GM06990 (cell line): ENCODE measurements around the gene ADAM22.

Experiments used
- DNase-seq: peaks from one replicate; pipeline ENCODE4 v3.0.0-alpha.2; 2011; ENCODE audit not compliant: insufficient read length; ENCODE audit errors: extremely low read depth
- H3K27me3 ChIP-seq: replicated peaks from 2 replicates; pipeline ENCODE4 v1.6.0; 2011; ENCODE audit warnings: low read length; ENCODE audit not compliant: control insufficient read depth, insufficient read depth
- H3K36me3 ChIP-seq: 2 replicates; pipeline ENCODE4 v1.5.1; 2011; ENCODE audit warnings: low read length; ENCODE audit not compliant: control insufficient read depth, insufficient read depth
- H3K4me3 ChIP-seq: replicated peaks from 2 replicates; pipeline ENCODE4 v1.5.1; 2011; ENCODE audit warnings: low read depth, mild to moderate bottlenecking, control low read depth, low read length
- TF ChIP-seq, protein P1 (sequence below): IDR thresholded peaks from 2 replicates; pipeline ENCODE4 v1.5.1; 2011; ENCODE audit warnings: low read length, control low read depth, mild to moderate bottlenecking, inconsistent platforms; ENCODE audit not compliant: insufficient read depth, poor library complexity, severe bottlenecking

Gene ADAM22

DNA sequence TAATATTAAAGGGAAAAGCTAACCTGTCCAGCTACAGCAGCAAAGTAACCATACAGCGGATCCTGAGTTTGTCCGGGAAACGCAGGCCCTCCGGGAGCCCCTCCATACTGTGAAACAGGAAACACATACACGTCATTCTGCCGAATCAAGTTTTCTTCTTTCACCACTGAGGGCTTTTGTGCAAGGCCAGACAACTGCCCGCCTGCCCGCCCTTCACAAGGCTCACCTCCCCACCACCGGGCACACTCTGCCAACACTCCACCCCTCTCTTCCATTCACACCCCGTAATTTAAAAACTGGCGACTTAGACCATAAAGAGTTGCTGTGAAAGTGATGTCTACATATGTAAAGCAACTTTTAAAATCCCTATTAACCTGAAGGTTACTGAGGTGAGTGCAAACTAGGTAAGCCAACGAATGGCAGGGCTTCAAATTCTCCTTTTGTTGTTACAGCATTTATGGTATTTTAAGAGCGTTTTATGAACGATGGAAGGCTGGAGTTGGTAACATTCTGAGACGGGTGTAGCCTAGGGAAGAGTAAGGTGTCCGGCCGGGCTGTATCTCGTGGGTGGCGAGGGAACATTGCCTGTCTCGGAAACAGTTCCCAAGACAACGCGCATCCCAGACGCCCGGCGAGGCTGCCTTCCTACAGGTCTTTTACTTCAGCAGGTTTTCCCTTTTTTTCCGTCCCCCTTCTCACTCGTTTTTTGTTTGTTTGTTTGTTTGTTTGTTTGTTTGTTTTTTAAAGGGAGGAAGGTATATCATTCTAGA, 285.0 kb downstream of the ADAM22 start:
- TF ChIP-seq, protein P1, sequence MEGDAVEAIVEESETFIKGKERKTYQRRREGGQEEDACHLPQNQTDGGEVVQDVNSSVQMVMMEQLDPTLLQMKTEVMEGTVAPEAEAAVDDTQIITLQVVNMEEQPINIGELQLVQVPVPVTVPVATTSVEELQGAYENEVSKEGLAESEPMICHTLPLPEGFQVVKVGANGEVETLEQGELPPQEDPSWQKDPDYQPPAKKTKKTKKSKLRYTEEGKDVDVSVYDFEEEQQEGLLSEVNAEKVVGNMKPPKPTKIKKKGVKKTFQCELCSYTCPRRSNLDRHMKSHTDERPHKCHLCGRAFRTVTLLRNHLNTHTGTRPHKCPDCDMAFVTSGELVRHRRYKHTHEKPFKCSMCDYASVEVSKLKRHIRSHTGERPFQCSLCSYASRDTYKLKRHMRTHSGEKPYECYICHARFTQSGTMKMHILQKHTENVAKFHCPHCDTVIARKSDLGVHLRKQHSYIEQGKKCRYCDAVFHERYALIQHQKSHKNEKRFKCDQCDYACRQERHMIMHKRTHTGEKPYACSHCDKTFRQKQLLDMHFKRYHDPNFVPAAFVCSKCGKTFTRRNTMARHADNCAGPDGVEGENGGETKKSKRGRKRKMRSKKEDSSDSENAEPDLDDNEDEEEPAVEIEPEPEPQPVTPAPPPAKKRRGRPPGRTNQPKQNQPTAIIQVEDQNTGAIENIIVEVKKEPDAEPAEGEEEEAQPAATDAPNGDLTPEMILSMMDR, result no peak
- peak; percentile 62 for DNase-seq
- Histone ChIP-seq H3K27me3 (no peaks in the 10 kb centered on the region), H3K36me3 (peaks cover 9% of the 10 kb centered on the region), H3K4me3 (peak overlapping the region; percentile 94)

DNA sequence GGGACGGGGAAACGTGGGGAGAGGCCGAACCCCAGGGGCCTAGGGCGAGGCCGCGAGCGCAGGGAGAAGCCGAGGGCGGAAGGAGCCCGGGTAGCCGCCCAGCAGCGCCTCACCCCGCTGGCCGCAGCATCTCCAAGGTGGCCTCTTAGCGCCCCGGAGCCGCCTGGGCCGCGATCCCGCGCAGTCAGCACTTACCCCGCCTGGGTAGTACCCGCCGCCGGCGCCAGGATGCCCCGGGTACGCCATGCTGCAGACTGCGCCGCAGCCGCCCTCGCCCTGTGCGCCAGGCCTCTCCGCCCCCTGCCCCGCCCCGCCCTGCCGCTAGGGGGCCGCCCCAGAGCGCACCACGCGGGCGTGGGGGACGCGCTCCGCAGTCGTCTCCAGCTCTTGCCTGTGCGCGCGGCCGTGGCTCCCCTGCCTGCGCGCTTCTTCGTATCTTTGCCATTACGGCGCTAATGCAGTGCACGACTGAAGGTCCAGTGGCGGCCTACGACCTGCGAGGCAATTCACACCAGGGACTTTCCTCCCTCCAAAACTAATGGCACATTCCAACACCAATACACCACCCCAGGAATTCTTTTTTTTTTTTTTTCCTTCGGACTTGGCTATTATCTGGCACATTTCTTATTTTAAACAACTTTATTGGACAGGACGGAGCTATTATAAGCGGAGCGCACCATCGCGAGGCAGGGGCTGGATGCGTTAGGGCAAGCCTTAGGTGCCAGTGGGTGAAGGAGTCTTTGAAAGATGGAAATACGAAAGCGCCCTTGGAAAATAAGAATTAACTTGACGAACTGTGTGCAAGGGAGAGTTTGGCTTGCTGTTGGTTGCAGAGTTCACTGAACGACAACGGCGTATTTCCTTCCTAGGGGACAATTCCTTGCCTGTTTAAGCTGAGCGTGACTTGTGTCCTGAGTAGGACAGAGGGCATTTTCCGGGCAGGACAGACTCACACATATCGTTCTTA, 286.0 kb downstream of the ADAM22 start, which contains the start of gene SRI:
TSS of gene SRI (minus strand) at position 258 of the 967 bp plus-strand sequence. CDS start at position 246, 12 bp downstream.
- Histone ChIP-seq H3K4me3 (peak within 1 kb of the TSS; percentile 94), H3K27me3 (no peaks in the 10 kb centered on the region), H3K36me3 (peaks cover 6% of the 10 kb centered on the region)
- TF ChIP-seq, protein P1, result peak; percentile 25
- peak; percentile 92 for DNase-seq

DNA sequence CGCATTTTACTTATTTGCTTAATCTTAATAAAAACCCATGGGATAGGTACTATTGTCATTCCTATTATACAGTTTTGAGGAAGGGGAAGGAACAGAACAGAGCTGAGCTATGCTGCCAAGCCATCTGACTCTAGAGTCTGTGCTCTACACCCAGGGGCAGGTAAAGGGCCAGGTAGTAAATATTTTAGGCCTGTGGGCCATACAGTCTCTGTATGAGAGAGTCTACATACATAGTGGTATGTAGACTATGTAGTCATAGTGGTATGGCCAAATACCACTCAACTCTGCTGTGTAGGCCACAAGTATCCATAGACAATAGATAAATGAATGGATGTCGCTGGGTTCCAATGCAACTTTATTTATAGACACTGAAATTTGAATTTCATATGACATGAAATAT, 289.2 kb downstream of the ADAM22 start:
- DNase-seq, result no peak
- Histone ChIP-seq H3K27me3 (no peaks in the 10 kb centered on the region), H3K36me3 (no peaks in the 10 kb centered on the region), H3K4me3 (no peak overlapping the region)
- TF ChIP-seq, protein P1, result no peak

DNA sequence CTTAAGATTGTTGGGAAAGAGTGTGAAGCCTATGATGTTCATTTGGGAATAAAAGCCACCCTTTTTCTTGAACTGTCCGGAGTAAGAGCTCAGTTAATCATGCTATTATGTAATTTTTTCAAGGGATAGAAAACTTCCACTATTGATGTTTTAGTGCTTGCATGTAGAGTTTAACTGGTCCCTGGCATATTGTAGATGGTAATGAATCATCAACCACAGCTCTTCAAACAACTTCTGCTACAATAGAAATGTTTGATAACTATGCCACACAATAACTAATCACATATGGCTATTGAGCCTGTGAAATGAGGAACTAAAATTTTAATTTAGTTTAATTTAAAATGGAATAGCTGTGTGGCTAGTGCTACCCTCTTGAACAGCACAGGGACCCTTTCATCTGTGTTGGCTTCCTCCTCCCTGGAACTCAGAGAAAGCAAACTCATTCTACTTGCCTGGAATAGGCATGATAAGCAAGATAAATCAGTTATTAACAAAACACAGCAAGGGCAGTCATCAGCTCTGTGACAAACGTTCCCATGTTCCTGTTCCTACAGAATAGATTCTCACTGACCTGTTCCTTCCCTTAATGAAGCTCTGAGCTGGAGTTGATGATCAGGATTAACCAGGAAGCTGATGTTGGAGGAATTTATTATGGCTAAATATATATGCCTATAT, 290.7 kb downstream of the ADAM22 start:
- TF ChIP-seq, protein P1, result no peak
- no peaks in the 10 kb centered on the region for H3K36me3 ChIP-seq
- no peaks in the 10 kb centered on the region for H3K27me3 ChIP-seq
- DNase-seq, result no peak
- no peak overlapping the region for H3K4me3 ChIP-seq

DNA sequence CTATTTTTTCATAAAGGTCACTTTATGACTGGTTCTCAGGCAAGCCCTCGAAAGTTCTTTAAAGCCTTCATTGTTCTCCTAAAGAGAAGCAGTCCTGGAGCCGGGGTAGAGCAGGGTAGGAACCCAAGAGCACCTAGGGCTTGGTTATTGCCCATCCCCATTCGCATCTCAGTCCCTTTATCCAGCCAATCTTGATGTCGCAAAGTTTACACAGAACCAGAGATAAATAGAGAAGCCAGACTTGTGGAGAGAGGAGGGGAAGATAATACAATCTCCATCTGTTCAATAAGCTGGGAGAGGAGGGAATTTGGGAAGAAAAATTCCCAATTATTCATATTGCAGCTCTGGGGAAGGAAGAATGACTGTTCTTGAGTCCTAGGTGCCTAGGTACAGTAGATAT, 292.1 kb downstream of the ADAM22 start:
- no peaks in the 10 kb centered on the region for H3K36me3 ChIP-seq
- TF ChIP-seq, protein P1, result no peak
- no peak overlapping the region for H3K4me3 ChIP-seq
- no peak for DNase-seq
- no peaks in the 10 kb centered on the region for H3K27me3 ChIP-seq
